Stimulated activated CD4-positive, alpha-beta T cell treated with anti-CD3 and anti-CD28 coated beads, Interleukin-1b, Interleukin-23, amount 100 ng/mL, for 4 hours (primary cell): ENCODE data around the gene INPP5A.
"Not testable (repeated sequence)": the region's sequence is repeated elsewhere in the genome, so short reads cannot be mapped to it uniquely, and the experiment has no call there.

Experiments used
- DNase-seq, 2 donors: peaks; one replicate each; pipeline ENCODE4 v3.0.0-alpha.2; 2020; ENCODE audit warnings: low read depth in 2 of 2

INPP5A gene

GRCh38 chr10:132503581-132504421, 33.8 kb upstream of the INPP5A start:
- DNase-seq = no peak

GRCh38 chr10:132504501-132505272, 32.9 kb upstream of the INPP5A start:
- DNase-seq = no peak

GRCh38 chr10:132505546-132505945, 32.0 kb upstream of the INPP5A start:
- DNase-seq = not testable (repeated sequence)

- no peak for DNase-seq
Observed at GRCh38 chr10:132506711-132507408, 30.7 kb upstream of the INPP5A start.

- DNase-seq = no peak
Observed at GRCh38 chr10:132507409-132507955, 30.1 kb upstream of the INPP5A start.

- no peak for DNase-seq
Observed at GRCh38 chr10:132507956-132508490, 29.6 kb upstream of the INPP5A start.

- DNase-seq = no peak
Observed at GRCh38 chr10:132508581-132509443, 28.8 kb upstream of the INPP5A start.

- DNase-seq = no peak
Observed at GRCh38 chr10:132509506-132510173, 27.9 kb upstream of the INPP5A start.

GRCh38 chr10:132510174-132510611, 27.4 kb upstream of the INPP5A start:
- DNase-seq = no peak

GRCh38 chr10:132511121-132512051, 26.2 kb upstream of the INPP5A start:
- DNase-seq = no peak

GRCh38 chr10:132512052-132512442, 25.5 kb upstream of the INPP5A start:
- no peak for DNase-seq

GRCh38 chr10:132512693-132513345, 24.8 kb upstream of the INPP5A start:
- DNase-seq = no peak

GRCh38 chr10:132514821-132515520, 22.6 kb upstream of the INPP5A start:
- no peak for DNase-seq

GRCh38 chr10:132515811-132516726, 21.5 kb upstream of the INPP5A start:
- DNase-seq = no peak

GRCh38 chr10:132516771-132517725, 20.5 kb upstream of the INPP5A start:
- DNase-seq = no peak
